WTC11 (cell line): ENCODE results near the gene XPNPEP3.

Source experiments
- ATF3 ChIP-seq: sonication (generic); formaldehyde crosslinking; conservative IDR thresholded peaks from 2 replicates; pipeline ENCODE4 v1.8.1; 2022; ENCODE audit warnings: mild to moderate bottlenecking, missing genetic modification reagents
- CTCF ChIP-seq: fragments of 200-600 bp; IDR thresholded peaks from 2 replicates; pipeline ENCODE4 v1.8.0; 2022; ENCODE audit warnings: antibody characterized with exemption
- FOXJ3 ChIP-seq: sonication (generic); formaldehyde crosslinking; IDR thresholded peaks from 2 replicates; pipeline ENCODE4 v1.9.0; 2021; ENCODE audit warnings: missing genetic modification reagents, mild to moderate bottlenecking, borderline replicate concordance
- FOXP1 ChIP-seq: sonication (generic); formaldehyde crosslinking; IDR thresholded peaks from 2 replicates; pipeline ENCODE4 v1.8.0; 2022; ENCODE audit warnings: missing genetic modification reagents, mild to moderate bottlenecking, moderate library complexity, borderline replicate concordance
- MAX ChIP-seq: sonication (generic); formaldehyde crosslinking; IDR thresholded peaks from 2 replicates; pipeline ENCODE4 v1.8.0; 2022; ENCODE audit warnings: mild to moderate bottlenecking, missing genetic modification reagents
- NFYB ChIP-seq: sonication (generic); formaldehyde crosslinking; conservative IDR thresholded peaks from 2 replicates; pipeline ENCODE4 v1.8.0; 2022; ENCODE audit warnings: low read depth, missing genetic modification reagents
- PRDM15 ChIP-seq: sonication (generic); formaldehyde crosslinking; IDR thresholded peaks from 2 replicates; pipeline ENCODE4 v1.8.0; 2022; ENCODE audit warnings: missing genetic modification reagents
- RORB ChIP-seq: fragments of 250-450 bp; sonication (Bioruptor Pico); IDR thresholded peaks from 2 replicates; pipeline ENCODE4 v1.9.0; 2021; ENCODE audit warnings: mild to moderate bottlenecking
- USF2 ChIP-seq: sonication (generic); formaldehyde crosslinking; IDR thresholded peaks from 2 replicates; pipeline ENCODE4 v1.8.1; 2023; ENCODE audit warnings: mild to moderate bottlenecking, missing genetic modification reagents, moderate library complexity
- ZBTB21 ChIP-seq: sonication (generic); formaldehyde crosslinking; IDR thresholded peaks from 2 replicates; pipeline ENCODE4 v1.8.1; 2023; ENCODE audit warnings: mild to moderate bottlenecking, missing genetic modification reagents, borderline replicate concordance
- ZBTB43 ChIP-seq: sonication (generic); formaldehyde crosslinking; IDR thresholded peaks from 2 replicates; pipeline ENCODE4 v1.8.1; 2023; ENCODE audit warnings: mild to moderate bottlenecking, missing genetic modification reagents
- ZMAT4 ChIP-seq: fragments of 250-450 bp; sonication (Bioruptor Pico); IDR thresholded peaks from 2 replicates; pipeline ENCODE4 v1.9.0; 2021; ENCODE audit warnings: mild to moderate bottlenecking
- ZNF532 ChIP-seq: fragments of 250-450 bp; sonication (Bioruptor Pico); IDR thresholded peaks from 2 replicates; pipeline ENCODE4 v1.9.0; 2021; ENCODE audit warnings: mild to moderate bottlenecking, borderline replicate concordance

- TF ChIP-seq NFYB (CRISPR knock-in tag) = no peak
- no peak for TF ChIP-seq MAX (CRISPR knock-in tag)
- no peak for TF ChIP-seq ZBTB43
- TF ChIP-seq CTCF = no peak
- no peak for TF ChIP-seq PRDM15 (CRISPR knock-in tag)
- TF ChIP-seq FOXP1 = no peak
- no peak for TF ChIP-seq ATF3 (CRISPR knock-in tag)
- no peak for TF ChIP-seq FOXJ3
- no peak for TF ChIP-seq USF2
- TF ChIP-seq ZBTB21 (CRISPR knock-in tag) = no peak
- no peak for TF ChIP-seq ZNF532 (CRISPR knock-in tag)
- no peak for TF ChIP-seq RORB (CRISPR knock-in tag)
- no peak for TF ChIP-seq ZMAT4 (CRISPR knock-in tag)
Measured at GRCh38 chr22:40889116-40889515, 32.2 kb downstream of the XPNPEP3 start.
